Measurements from ENCODE around the gene EEPD1. TPM values are rescaled to one million over a fixed set of nuclear protein-coding genes. Genes with fewer than 3 reads are reported as not detected.

Gene EEPD1
- total and polyA plus RNA-seq, 10 donors = 7.7 to 23.4 (median 14.6) TPM

DNA sequence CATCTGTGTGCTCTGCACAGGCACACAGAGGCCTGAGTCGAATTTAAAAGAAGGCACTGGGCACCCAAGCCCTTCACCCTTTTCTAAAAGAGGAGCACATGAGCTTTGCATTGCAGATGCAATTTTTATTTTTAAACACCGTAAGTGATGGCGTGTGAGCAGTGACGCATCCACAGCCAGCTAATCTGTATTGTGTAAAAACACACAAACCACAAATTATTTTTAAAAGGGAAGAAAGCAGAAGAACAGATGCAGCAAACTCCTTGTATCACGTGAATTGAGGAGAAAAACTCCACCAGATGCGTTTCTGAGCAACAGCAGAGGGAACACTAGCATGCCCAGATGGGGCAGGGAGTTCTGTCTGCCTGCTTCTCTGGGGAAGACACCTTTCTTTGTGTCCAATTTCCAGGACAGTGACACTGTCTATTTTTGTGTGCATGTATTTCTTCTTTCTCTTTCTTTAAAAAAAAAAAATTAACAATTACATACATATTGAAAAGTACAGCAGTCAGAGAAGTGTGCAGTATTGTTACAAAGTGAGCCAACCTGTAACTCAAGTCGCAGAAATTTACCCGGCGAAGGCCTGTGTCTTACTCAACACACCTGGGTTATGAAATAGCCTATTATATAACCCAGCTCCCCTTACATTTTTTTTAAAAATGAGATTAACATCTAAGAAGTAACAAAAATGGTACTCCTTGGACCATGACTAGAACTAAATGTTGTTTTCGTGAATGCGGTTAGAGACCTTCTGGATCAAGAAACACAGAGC is 39.2 kb downstream of the EEPD1 start:
- Histone ChIP-seq H3K9me3 (no peaks in the 10 kb centered on the region), H3K27me3 (replicated peaks in 1 of 7) (no peaks in the 10 kb centered on the region), H3K27ac (peak overlapping the region in 6 of 8 donors; percentile 45 to 82 (median 51)), H3K4me3 (peak overlapping the region in 1 of 8 donors; percentile 35), H3K36me3 (no peaks in the 10 kb centered on the region), H3K4me1 (peaks cover 0 to 41% (median 15%) of the 10 kb centered on the region in 6 donors)
- 47 to 69% (median 54%) methylated on average over 11 of the region's 11 CpGs for WGBS, 5 donors
- TF ChIP-seq, protein P1, sequence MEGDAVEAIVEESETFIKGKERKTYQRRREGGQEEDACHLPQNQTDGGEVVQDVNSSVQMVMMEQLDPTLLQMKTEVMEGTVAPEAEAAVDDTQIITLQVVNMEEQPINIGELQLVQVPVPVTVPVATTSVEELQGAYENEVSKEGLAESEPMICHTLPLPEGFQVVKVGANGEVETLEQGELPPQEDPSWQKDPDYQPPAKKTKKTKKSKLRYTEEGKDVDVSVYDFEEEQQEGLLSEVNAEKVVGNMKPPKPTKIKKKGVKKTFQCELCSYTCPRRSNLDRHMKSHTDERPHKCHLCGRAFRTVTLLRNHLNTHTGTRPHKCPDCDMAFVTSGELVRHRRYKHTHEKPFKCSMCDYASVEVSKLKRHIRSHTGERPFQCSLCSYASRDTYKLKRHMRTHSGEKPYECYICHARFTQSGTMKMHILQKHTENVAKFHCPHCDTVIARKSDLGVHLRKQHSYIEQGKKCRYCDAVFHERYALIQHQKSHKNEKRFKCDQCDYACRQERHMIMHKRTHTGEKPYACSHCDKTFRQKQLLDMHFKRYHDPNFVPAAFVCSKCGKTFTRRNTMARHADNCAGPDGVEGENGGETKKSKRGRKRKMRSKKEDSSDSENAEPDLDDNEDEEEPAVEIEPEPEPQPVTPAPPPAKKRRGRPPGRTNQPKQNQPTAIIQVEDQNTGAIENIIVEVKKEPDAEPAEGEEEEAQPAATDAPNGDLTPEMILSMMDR (IDR thresholded peaks at IDR 0.05 in 8 of 11, conservative IDR thresholded peaks at IDR 0.05 in 3 of 11) = no peak
- TF ChIP-seq POLR2AphosphoS5 (IDR thresholded peaks at IDR 0.05) (peak in 1 of 3 donors; percentile 47), POLR2A (IDR thresholded peaks at IDR 0.05) (no peak)
- DNase-seq = no peak
- intact Hi-C loops (cut with DNase I; ENCODE audit: low total_unique reads) = no loop called here

DNA sequence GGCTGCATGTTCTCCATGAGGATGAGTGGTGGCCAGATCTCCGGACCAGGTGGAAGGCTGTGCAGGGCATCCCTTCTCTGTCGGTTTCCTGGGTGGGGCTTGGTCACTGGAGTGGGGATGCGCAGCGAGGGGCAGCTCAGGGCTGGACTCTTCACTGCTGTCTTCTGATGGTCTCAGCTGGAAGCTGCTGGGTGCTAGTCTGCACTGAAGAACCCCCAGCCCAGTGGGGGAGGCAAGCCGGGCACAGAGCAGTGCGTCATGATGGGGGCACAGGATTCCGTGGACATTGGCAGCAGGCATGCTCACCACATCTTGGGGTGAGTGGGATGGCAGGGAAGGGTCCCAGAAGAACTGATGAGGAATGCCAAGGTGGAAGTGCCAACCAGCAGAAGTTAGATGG is 39.8 kb downstream of the EEPD1 start:
- TF ChIP-seq POLR2AphosphoS5 (IDR thresholded peaks at IDR 0.05) (no peak), POLR2A (IDR thresholded peaks at IDR 0.05) (no peak)
- TF ChIP-seq, protein P1 (IDR thresholded peaks at IDR 0.05 in 8 of 11, conservative IDR thresholded peaks at IDR 0.05 in 3 of 11) = no peak
- intact Hi-C loops (cut with DNase I; ENCODE audit: low total_unique reads) = no loop called here
- peaks cover 0 to 41% (median 15%) of the 10 kb centered on the region in 6 donors for H3K4me1 ChIP-seq
- H3K27ac ChIP-seq = peak overlapping the region in 3 of 8 donors; percentile 54 to 82 (median 72)
- H3K9me3 ChIP-seq = no peaks in the 10 kb centered on the region
- H3K27me3 ChIP-seq (replicated peaks in 1 of 7) = no peaks in the 10 kb centered on the region
- no peaks in the 10 kb centered on the region for H3K36me3 ChIP-seq
- peak overlapping the region in 1 of 8 donors; percentile 11 for H3K4me3 ChIP-seq
- 90 to 96% (median 90%) methylated on average over 7 of the region's 7 CpGs for WGBS, 5 donors
- no peak for DNase-seq

DNA sequence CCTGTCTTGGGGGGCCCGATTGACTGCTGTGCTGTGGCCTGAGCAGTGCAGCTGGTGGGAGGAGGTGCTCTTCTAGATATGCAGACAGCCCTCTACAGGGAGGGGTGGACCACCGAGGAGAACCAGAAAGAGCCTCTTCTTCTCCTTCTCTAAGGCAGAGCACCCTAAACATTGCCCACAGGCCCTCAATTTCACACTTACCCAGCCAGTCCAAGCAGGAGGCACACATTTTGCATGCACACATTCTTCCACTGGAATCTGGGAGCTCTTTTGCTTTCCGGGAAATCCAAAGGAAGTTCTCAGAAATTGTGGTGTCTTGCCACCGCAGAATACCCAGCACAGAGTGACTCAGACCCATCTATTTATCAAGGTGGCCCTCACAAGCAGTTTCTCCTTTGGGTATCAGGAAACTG is 45.8 kb downstream of the EEPD1 start:
- intact Hi-C loops (cut with DNase I; ENCODE audit: low total_unique reads) = no loop called here
- no peak for TF ChIP-seq POLR2A (IDR thresholded peaks at IDR 0.05)
- TF ChIP-seq POLR2AphosphoS5 (IDR thresholded peaks at IDR 0.05) = no peak
- TF ChIP-seq, protein P1 (IDR thresholded peaks at IDR 0.05 in 8 of 11, conservative IDR thresholded peaks at IDR 0.05 in 3 of 11) = no peak
- no peak for DNase-seq

DNA sequence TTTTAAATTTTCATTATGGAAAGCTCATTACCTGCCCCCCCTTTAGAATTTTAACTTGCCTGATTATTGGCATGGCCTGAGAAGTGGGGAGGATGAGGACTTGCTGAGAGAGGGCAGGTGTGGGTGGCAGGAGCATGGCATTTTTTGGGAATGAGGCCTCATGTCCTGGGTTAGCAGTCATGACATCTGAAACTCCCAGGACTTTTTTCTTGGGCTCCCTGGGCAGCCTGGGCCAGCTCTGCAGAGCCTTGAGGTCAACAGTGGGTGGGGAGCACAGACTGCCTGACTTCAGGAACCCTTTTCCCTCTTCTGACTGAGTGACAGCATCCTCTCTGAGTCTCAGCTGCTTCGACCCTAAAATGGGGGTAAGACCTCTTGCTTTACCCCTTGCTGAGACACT is 46.3 kb downstream of the EEPD1 start:
- no peak for DNase-seq
- WGBS, 5 donors = 62 to 94% (median 68%) methylated on average over 1 of the region's 1 CpG; no CpG with 5 or more reads in 1 of the 5 donors
- no peaks in the 10 kb centered on the region for H3K9me3 ChIP-seq
- H3K27me3 ChIP-seq (replicated peaks in 1 of 7) = no peaks in the 10 kb centered on the region
- H3K36me3 ChIP-seq = no peaks in the 10 kb centered on the region
- intact Hi-C loops (cut with DNase I; ENCODE audit: low total_unique reads) = no loop called here
- TF ChIP-seq POLR2A (IDR thresholded peaks at IDR 0.05) (no peak), POLR2AphosphoS5 (IDR thresholded peaks at IDR 0.05) (no peak)
- TF ChIP-seq, protein P1 (IDR thresholded peaks at IDR 0.05 in 8 of 11, conservative IDR thresholded peaks at IDR 0.05 in 3 of 11) = no peak
- H3K4me3 ChIP-seq = no peak overlapping the region
- peaks cover 9 to 32% (median 22%) of the 10 kb centered on the region in 6 donors for H3K4me1 ChIP-seq
- no peak overlapping the region for H3K27ac ChIP-seq

More for the DNA sequence above, 45.8 kb downstream of the EEPD1 start:
- no peaks in the 10 kb centered on the region for H3K27me3 ChIP-seq (replicated peaks in 1 of 7)
- H3K27ac ChIP-seq = no peak overlapping the region
- H3K36me3 ChIP-seq = no peaks in the 10 kb centered on the region
- no peaks in the 10 kb centered on the region for H3K9me3 ChIP-seq
- H3K4me3 ChIP-seq = no peak overlapping the region
- H3K4me1 ChIP-seq = peaks cover 6 to 27% (median 20%) of the 10 kb centered on the region in 6 donors
- WGBS, 5 donors = 48 to 81% (median 59%) methylated on average over 3 to 4 of the region's 4 CpGs

Measured in spleen (tissue), 11 donors.